Erythroblast (primary cell): Measurements from ENCODE around the gene GALNT9.

ENCODE experiments used
- GATA1 ChIP-seq: IDR thresholded peaks from 2 replicates; pipeline ENCODE4 v1.6.1; 2011; ENCODE audit warnings: low read depth, mild to moderate bottlenecking, control low read depth, low read length, moderate library complexity
- POLR2A ChIP-seq: IDR thresholded peaks from 2 replicates; pipeline ENCODE4 v1.6.1; 2011; ENCODE audit warnings: mild to moderate bottlenecking, low read length

GRCh38 chr12:132176920-132177551 is 152.4 kb downstream of the GALNT9 start:
- TF ChIP-seq POLR2A (no peak), GATA1 (no peak)
